ENCODE data around the gene SNTG2. TPM values are rescaled to one million over a fixed set of nuclear protein-coding genes. Genes with fewer than 3 reads are reported as not detected.

SNTG2 gene
- total RNA-seq, 3 donors from 2014 or later (not counting 1 experiment from before 2014, with no cell fraction given): not detected

- DNase-seq: no peak
- Histone ChIP-seq H3K27ac (ENCODE audit: low read length) (no peak overlapping the region), H3K4me1 (ENCODE audit: control insufficient read depth, insufficient read depth, low read length) (no peaks in the 10 kb centered on the region), H3K27me3 (ENCODE audit: control insufficient read depth, insufficient read depth, low read length) (peaks cover 1% of the 10 kb centered on the region), H3K9me3 (ENCODE audit: control insufficient read depth, insufficient read depth, low read length) (no peaks in the 10 kb centered on the region), H3K4me3 (ENCODE audit: low read length) (no peak overlapping the region), H3K36me3 (ENCODE audit: control insufficient read depth, insufficient read depth, low read length) (no peaks in the 10 kb centered on the region)
- 89% methylated on average over 8 of the region's 8 CpGs for WGBS (ENCODE audit: insufficient coverage)
- Mint-ChIP-seq H3K36me3 (peaks cover under 1% of the 10 kb centered on the region), H3K9me3 (no peaks in the 10 kb centered on the region), H3K4me3 (no peak overlapping the region), H3K27ac (no peak overlapping the region), H3K27me3 (ENCODE audit: low read depth in 2 of 2) (peaks cover 10 to 36% of the 10 kb centered on the region in 2 donors), H3K4me1 (no peaks in the 10 kb centered on the region)
- no peak for ATAC-seq
- intact Hi-C loops (cut with micrococcal nuclease): no loop called here
- TF ChIP-seq, protein P1, sequence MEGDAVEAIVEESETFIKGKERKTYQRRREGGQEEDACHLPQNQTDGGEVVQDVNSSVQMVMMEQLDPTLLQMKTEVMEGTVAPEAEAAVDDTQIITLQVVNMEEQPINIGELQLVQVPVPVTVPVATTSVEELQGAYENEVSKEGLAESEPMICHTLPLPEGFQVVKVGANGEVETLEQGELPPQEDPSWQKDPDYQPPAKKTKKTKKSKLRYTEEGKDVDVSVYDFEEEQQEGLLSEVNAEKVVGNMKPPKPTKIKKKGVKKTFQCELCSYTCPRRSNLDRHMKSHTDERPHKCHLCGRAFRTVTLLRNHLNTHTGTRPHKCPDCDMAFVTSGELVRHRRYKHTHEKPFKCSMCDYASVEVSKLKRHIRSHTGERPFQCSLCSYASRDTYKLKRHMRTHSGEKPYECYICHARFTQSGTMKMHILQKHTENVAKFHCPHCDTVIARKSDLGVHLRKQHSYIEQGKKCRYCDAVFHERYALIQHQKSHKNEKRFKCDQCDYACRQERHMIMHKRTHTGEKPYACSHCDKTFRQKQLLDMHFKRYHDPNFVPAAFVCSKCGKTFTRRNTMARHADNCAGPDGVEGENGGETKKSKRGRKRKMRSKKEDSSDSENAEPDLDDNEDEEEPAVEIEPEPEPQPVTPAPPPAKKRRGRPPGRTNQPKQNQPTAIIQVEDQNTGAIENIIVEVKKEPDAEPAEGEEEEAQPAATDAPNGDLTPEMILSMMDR (IDR thresholded peaks at IDR 0.05): no peak
These were observed 39.3 kb downstream of the SNTG2 start for GRCh38 chr2:989781-990467.

DNA sequence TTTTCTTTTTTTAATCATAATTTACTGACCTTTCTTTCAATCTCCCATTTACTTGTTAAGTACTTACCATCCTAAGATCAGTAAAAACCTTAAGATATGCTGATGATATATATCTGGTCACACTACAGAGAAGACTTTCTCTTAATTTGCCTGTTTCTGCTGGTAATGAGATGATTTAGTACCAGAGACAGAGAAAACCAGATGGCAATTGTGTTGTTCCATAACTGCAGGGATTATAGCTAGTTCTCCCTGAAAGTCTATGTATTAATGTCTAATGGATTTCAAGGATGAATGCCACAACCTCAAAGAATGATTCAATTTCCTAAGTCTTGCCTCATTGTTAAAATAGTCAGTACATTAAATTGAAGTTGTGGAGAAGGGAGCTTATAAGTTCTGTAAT, 40.3 kb downstream of the SNTG2 start:
- Histone ChIP-seq H3K27me3 (ENCODE audit: control insufficient read depth, insufficient read depth, low read length) (peaks cover 5% of the 10 kb centered on the region), H3K4me3 (ENCODE audit: low read length) (no peak overlapping the region), H3K9me3 (ENCODE audit: control insufficient read depth, insufficient read depth, low read length) (no peaks in the 10 kb centered on the region), H3K4me1 (ENCODE audit: control insufficient read depth, insufficient read depth, low read length) (no peaks in the 10 kb centered on the region), H3K27ac (ENCODE audit: low read length) (no peak overlapping the region), H3K36me3 (ENCODE audit: control insufficient read depth, insufficient read depth, low read length) (no peaks in the 10 kb centered on the region)
- Mint-ChIP-seq H3K36me3 (peaks cover 7% of the 10 kb centered on the region), H3K9me3 (no peaks in the 10 kb centered on the region), H3K4me1 (no peaks in the 10 kb centered on the region), H3K4me3 (no peak overlapping the region), H3K27ac (no peak overlapping the region), H3K27me3 (ENCODE audit: low read depth in 2 of 2) (peaks cover 11 to 36% of the 10 kb centered on the region in 2 donors)
- TF ChIP-seq, protein P1 (IDR thresholded peaks at IDR 0.05): no peak
- intact Hi-C loops (cut with micrococcal nuclease): no loop called here
- no peak for DNase-seq
- ATAC-seq: no peak

- no peak overlapping the region for H3K27ac Mint-ChIP-seq
- H3K27me3 Mint-ChIP-seq (ENCODE audit: low read depth in 2 of 2): peaks cover 26 to 42% of the 10 kb centered on the region in 2 donors
- H3K4me1 Mint-ChIP-seq: no peaks in the 10 kb centered on the region
- no CpG with 5 or more reads among the region's 2 CpGs for WGBS (ENCODE audit: insufficient coverage)
- TF ChIP-seq, protein P1 (IDR thresholded peaks at IDR 0.05): no peak
- DNase-seq: no peak
- H3K9me3 ChIP-seq (ENCODE audit: control insufficient read depth, insufficient read depth, low read length): no peaks in the 10 kb centered on the region
- H3K4me3 ChIP-seq (ENCODE audit: low read length): no peak overlapping the region
- intact Hi-C loops (cut with micrococcal nuclease): no loop called here
- no peaks in the 10 kb centered on the region for H3K9me3 Mint-ChIP-seq
- H3K27ac ChIP-seq (ENCODE audit: low read length): no peak overlapping the region
- H3K36me3 ChIP-seq (ENCODE audit: control insufficient read depth, insufficient read depth, low read length): no peaks in the 10 kb centered on the region
- H3K27me3 ChIP-seq (ENCODE audit: control insufficient read depth, insufficient read depth, low read length): peaks cover 5% of the 10 kb centered on the region
- no peak overlapping the region for H3K4me3 Mint-ChIP-seq
- no peaks in the 10 kb centered on the region for H3K4me1 ChIP-seq (ENCODE audit: control insufficient read depth, insufficient read depth, low read length)
- ATAC-seq: no peak
- peaks cover 14% of the 10 kb centered on the region for H3K36me3 Mint-ChIP-seq
These were observed 51.7 kb downstream of the SNTG2 start for GRCh38 chr2:1002350-1002749.

GRCh38 chr2:1004398-1004797, 53.7 kb downstream of the SNTG2 start:
- TF ChIP-seq, protein P1 (IDR thresholded peaks at IDR 0.05): no peak
- H3K9me3 Mint-ChIP-seq: no peaks in the 10 kb centered on the region
- no peak overlapping the region for H3K27ac Mint-ChIP-seq
- no peaks in the 10 kb centered on the region for H3K36me3 Mint-ChIP-seq
- H3K4me3 ChIP-seq (ENCODE audit: low read length): no peak overlapping the region
- WGBS (ENCODE audit: insufficient coverage): 96% methylated on average over 3 of the region's 5 CpGs
- DNase-seq (no peak), ATAC-seq (no peak)
- H3K9me3 ChIP-seq (ENCODE audit: control insufficient read depth, insufficient read depth, low read length): no peaks in the 10 kb centered on the region
- H3K4me3 Mint-ChIP-seq: no peak overlapping the region
- peaks cover 11 to 30% of the 10 kb centered on the region in 2 donors for H3K27me3 Mint-ChIP-seq (ENCODE audit: low read depth in 2 of 2)
- H3K27ac ChIP-seq (ENCODE audit: low read length): no peak overlapping the region
- no peaks in the 10 kb centered on the region for H3K36me3 ChIP-seq (ENCODE audit: control insufficient read depth, insufficient read depth, low read length)
- intact Hi-C loops (cut with micrococcal nuclease): no loop called here
- H3K4me1 Mint-ChIP-seq: no peaks in the 10 kb centered on the region
- peaks cover 5% of the 10 kb centered on the region for H3K27me3 ChIP-seq (ENCODE audit: control insufficient read depth, insufficient read depth, low read length)
- no peaks in the 10 kb centered on the region for H3K4me1 ChIP-seq (ENCODE audit: control insufficient read depth, insufficient read depth, low read length)

All from natural killer cell (primary cell).